Left lobe of liver (tissue), 2 donors: ENCODE results near the gene PKD1. TPM values are rescaled to one million over a fixed set of nuclear protein-coding genes. Genes with fewer than 3 reads are reported as not detected.
A peak's percentile ranks its signal among the peaks of the same experiment; 100 is the strongest.
"Not testable (repeated sequence)": the region's sequence is repeated elsewhere in the genome, so short reads cannot be mapped to it uniquely, and the experiment has no call there.

Experiments used
- ATAC-seq: fragments of 200-7000 bp; cut with Tn5 transposase; one replicate; pipeline ENCODE4 v1.9.1; 2020; ENCODE audit warnings: mild to moderate bottlenecking, moderate library complexity
- DNase-seq: peaks from one replicate; pipeline ENCODE4 v3.0.0-alpha.2; 2020; ENCODE audit warnings: low spot score
- total RNA-seq: library from RNA; stranded (reverse); gene quantifications from one replicate; pipeline ENCODE4 v1.2.1, GENCODE V29; 2021
- donor health status: DM: no; HTN: no; CAD: no; lungs with moderate emphysema.
- donor health status: DM: no; HTN: yes; CAD: no.

The PKD1 gene
- total RNA-seq, 1 donor from 2014 or later: 65.0 TPM

- ATAC-seq: peak; percentile 1
- not testable (repeated sequence) for DNase-seq
Measured at GRCh38 chr16:2126928-2127556, 8.7 kb downstream of the PKD1 start.

- peak; percentile 4 for ATAC-seq
- not testable (repeated sequence) for DNase-seq
Measured at GRCh38 chr16:2126161-2126743, 9.4 kb downstream of the PKD1 start.

GRCh38 chr16:2125609-2126008 lies 10.1 kb downstream of the PKD1 start:
- DNase-seq: not testable (repeated sequence)

GRCh38 chr16:2124694-2125444 lies 10.8 kb downstream of the PKD1 start:
- not testable (repeated sequence) for ATAC-seq, DNase-seq

More at GRCh38 chr16:2125609-2126008, 10.1 kb downstream of the PKD1 start:
- ATAC-seq: not testable (repeated sequence)

- ATAC-seq, DNase-seq: not testable (repeated sequence)
Measured at GRCh38 chr16:2124377-2124693, 11.4 kb downstream of the PKD1 start.

GRCh38 chr16:2123706-2124376 lies 11.9 kb downstream of the PKD1 start:
- DNase-seq, ATAC-seq: not testable (repeated sequence)

GRCh38 chr16:2122934-2123683 lies 12.6 kb downstream of the PKD1 start:
- not testable (repeated sequence) for DNase-seq, ATAC-seq

- ATAC-seq (no peak), DNase-seq (no peak)
Measured at GRCh38 chr16:2122429-2122828, 13.3 kb downstream of the PKD1 start.

GRCh38 chr16:2121853-2122252 lies 13.8 kb downstream of the PKD1 start:
- DNase-seq (no peak), ATAC-seq (peak; percentile 68)

GRCh38 chr16:2121325-2121724 lies 14.4 kb downstream of the PKD1 start:
- DNase-seq: not testable (repeated sequence)
- ATAC-seq: peak; percentile 40

- not testable (repeated sequence) for DNase-seq, ATAC-seq
Measured at GRCh38 chr16:2117960-2118722, 17.6 kb downstream of the PKD1 start.

GRCh38 chr16:2117341-2117740 lies 18.4 kb downstream of the PKD1 start:
- ATAC-seq, DNase-seq: not testable (repeated sequence)

GRCh38 chr16:2116428-2116827 lies 19.3 kb downstream of the PKD1 start:
- not testable (repeated sequence) for DNase-seq

GRCh38 chr16:2115591-2115973 lies 20.1 kb downstream of the PKD1 start:
- DNase-seq (no peak), ATAC-seq (no peak)

More at GRCh38 chr16:2116428-2116827, 19.3 kb downstream of the PKD1 start:
- not testable (repeated sequence) for ATAC-seq

GRCh38 chr16:2114885-2115590 lies 20.7 kb downstream of the PKD1 start:
- ATAC-seq, DNase-seq: not testable (repeated sequence)

GRCh38 chr16:2114225-2114624 lies 21.5 kb downstream of the PKD1 start:
- not testable (repeated sequence) for ATAC-seq, DNase-seq

GRCh38 chr16:2112539-2113106 lies 23.1 kb downstream of the PKD1 start:
- ATAC-seq, DNase-seq: not testable (repeated sequence)
